SK-N-SH treated with all-trans-retinoic acid at 6 μM for 48 hours (cell line): ENCODE results near the gene TFPI.

ENCODE experiments used
- ATAC-seq: fragments of 200-7000 bp; cut with Tn5 transposase; 3 replicates; pipeline ENCODE4 v1.9.1; 2020; ENCODE audit warnings: mild to moderate bottlenecking, moderate library complexity
- BACH2 ChIP-seq: fragments of 250-450 bp; sonication (Bioruptor Pico); IDR thresholded peaks from 2 replicates; pipeline ENCODE4 v1.9.0; 2021; ENCODE audit warnings: mild to moderate bottlenecking, borderline replicate concordance
- ESRRG ChIP-seq: fragments of 250-450 bp; sonication (Bioruptor Pico); IDR thresholded peaks from 2 replicates; pipeline ENCODE4 v1.6.1; 2021; ENCODE audit warnings: mild to moderate bottlenecking
- ISL1 ChIP-seq: fragments of 250-450 bp; sonication (Bioruptor Pico); IDR thresholded peaks from 2 replicates; pipeline ENCODE4 v2.1.2; 2022; ENCODE audit warnings: mild to moderate bottlenecking, moderate library complexity
- POU6F1 ChIP-seq: fragments of 250-450 bp; sonication (Bioruptor Pico); IDR thresholded peaks from 2 replicates; pipeline ENCODE4 v1.8.0; 2021; ENCODE audit warnings: low read depth, mild to moderate bottlenecking, moderate library complexity, borderline replicate concordance
- PPARA ChIP-seq: fragments of 250-450 bp; sonication (Bioruptor Pico); IDR thresholded peaks from 2 replicates; pipeline ENCODE4 v1.5.0; 2020; ENCODE audit warnings: mild to moderate bottlenecking, borderline replicate concordance
- RARB ChIP-seq: fragments of 250-450 bp; sonication (Bioruptor Pico); IDR thresholded peaks from 2 replicates; pipeline ENCODE4 v1.8.0; 2021; ENCODE audit warnings: mild to moderate bottlenecking, moderate library complexity
- TOX ChIP-seq: fragments of 250-450 bp; sonication (Bioruptor Pico); IDR thresholded peaks from 2 replicates; pipeline ENCODE4 v1.8.0; 2021; ENCODE audit warnings: mild to moderate bottlenecking, moderate library complexity, borderline replicate concordance
- TSHZ2 ChIP-seq: fragments of 250-450 bp; sonication (Bioruptor Pico); IDR thresholded peaks from 2 replicates; pipeline ENCODE4 v1.5.0; 2020; ENCODE audit warnings: mild to moderate bottlenecking, moderate library complexity
- ZFP3 ChIP-seq: fragments of 250-450 bp; sonication (Bioruptor Pico); IDR thresholded peaks from 2 replicates; pipeline ENCODE4 v1.5.0; 2020; ENCODE audit warnings: mild to moderate bottlenecking, moderate library complexity
- ZFP30 ChIP-seq: fragments of 450-650 bp; formaldehyde crosslinking; IDR thresholded peaks from 2 replicates; pipeline ENCODE4 v1.5.0; 2022; ENCODE audit warnings: mild to moderate bottlenecking, moderate library complexity
- ZNF565 ChIP-seq: fragments of 450-650 bp; formaldehyde crosslinking; conservative IDR thresholded peaks from 2 replicates; pipeline ENCODE4 v1.5.0; 2020; ENCODE audit warnings: low read depth, mild to moderate bottlenecking, moderate library complexity
- ZNF8 ChIP-seq: fragments of 450-650 bp; formaldehyde crosslinking; IDR thresholded peaks from 2 replicates; pipeline ENCODE4 v1.5.0; 2020; ENCODE audit warnings: mild to moderate bottlenecking, moderate library complexity
- TF ChIP-seq, protein P1 (sequence below): fragments of 250-450 bp; sonication (Bioruptor Pico); IDR thresholded peaks from 2 replicates; pipeline ENCODE4 v1.5.1; 2020; ENCODE audit warnings: low read depth, mild to moderate bottlenecking, moderate library complexity
- TF ChIP-seq, protein P2 (sequence below): fragments of 250-450 bp; sonication (Bioruptor Pico); IDR thresholded peaks from 2 replicates; pipeline ENCODE4 v1.8.0; 2020; ENCODE audit warnings: mild to moderate bottlenecking, moderate library complexity, borderline replicate concordance

The TFPI gene

GRCh38 chr2:187526792-187527191, 27.4 kb downstream of the TFPI start:
- no peak for ATAC-seq
- no peak for TF ChIP-seq ISL1
- TF ChIP-seq, protein P1, sequence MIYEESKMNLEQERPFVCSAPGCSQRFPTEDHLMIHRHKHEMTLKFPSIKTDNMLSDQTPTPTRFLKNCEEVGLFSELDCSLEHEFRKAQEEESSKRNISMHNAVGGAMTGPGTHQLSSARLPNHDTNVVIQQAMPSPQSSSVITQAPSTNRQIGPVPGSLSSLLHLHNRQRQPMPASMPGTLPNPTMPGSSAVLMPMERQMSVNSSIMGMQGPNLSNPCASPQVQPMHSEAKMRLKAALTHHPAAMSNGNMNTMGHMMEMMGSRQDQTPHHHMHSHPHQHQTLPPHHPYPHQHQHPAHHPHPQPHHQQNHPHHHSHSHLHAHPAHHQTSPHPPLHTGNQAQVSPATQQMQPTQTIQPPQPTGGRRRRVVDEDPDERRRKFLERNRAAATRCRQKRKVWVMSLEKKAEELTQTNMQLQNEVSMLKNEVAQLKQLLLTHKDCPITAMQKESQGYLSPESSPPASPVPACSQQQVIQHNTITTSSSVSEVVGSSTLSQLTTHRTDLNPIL, result no peak
- no peak for TF ChIP-seq TSHZ2 (CRISPR knock-in tag)
- no peak for TF ChIP-seq ZNF565 (CRISPR knock-in tag)
- no peak for TF ChIP-seq ZNF8 (CRISPR knock-in tag)

DNA sequence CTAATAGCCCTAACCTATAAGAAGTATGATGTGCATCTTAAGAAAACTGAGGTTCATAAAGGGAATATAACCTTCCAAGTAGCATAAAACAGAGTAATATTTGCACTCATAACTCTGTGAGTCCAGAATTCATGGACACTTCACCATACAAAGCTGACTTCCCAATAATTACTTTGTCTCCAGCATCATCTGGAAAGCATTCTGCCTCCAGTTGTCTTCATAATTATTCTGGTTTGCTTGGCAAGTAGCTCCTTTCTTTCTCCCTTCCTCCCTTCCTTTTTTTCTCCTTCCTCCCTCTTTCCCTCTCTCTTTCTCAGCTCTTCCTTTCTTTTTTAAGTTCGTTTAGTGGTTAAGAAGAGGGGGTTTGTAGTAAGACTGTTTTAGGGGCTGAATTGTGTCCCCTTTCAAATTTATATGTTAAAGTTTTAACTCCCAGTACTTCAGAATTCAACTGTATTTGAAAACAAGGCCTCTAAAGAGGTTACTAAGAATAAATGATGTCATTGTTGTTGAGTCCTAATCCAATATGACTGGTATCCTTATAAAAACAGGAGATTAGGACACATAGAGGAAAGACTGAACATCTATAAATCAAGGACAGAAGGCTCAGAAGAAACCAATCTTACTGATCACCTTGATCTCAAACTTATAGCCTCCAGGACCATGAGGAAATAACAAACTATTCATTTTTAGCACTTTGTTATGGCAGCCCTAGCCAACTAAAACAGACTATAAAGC, 28.9 kb downstream of the TFPI start:
- no peak for ATAC-seq
- TF ChIP-seq ZFP3 (CRISPR knock-in tag), result no peak
- no peak for TF ChIP-seq TOX
- TF ChIP-seq ZFP30, result no peak
- TF ChIP-seq PPARA, result no peak
- TF ChIP-seq ZNF565 (CRISPR knock-in tag), result no peak
- TF ChIP-seq ISL1, result no peak

GRCh38 chr2:187523325-187523724, 30.9 kb downstream of the TFPI start:
- TF ChIP-seq BACH2 (CRISPR knock-in tag) (no peak), TSHZ2 (CRISPR knock-in tag) (no peak)
- TF ChIP-seq, protein P1, result no peak
- no peak for ATAC-seq

DNA sequence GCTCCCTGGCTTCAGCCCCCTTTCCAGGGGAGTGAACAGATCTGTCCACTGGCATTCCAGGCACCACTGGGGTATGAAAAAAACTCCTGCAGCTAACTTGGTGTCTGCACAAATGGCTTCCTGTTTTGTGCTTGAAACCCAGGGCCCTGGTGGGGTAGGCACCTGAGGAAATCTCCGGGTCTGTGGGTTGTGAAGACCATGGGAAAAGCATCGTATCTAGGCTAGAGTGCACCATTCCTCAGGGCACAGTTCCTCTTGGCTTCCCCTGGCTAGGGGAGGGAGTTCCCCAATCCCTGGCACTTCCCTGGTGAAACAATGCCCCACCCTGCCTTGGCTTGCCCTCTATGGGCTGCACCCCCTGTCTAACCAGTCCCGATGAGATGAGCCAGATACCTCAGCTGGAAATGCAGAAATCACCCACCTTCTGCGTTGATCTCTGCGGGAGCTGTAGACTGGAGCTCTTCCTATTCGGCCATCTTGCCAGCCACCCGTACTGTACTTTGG, 34.1 kb downstream of the TFPI start:
- TF ChIP-seq BACH2 (CRISPR knock-in tag) (no peak), RARB (no peak), ESRRG (CRISPR knock-in tag) (no peak), PPARA (no peak), ZNF8 (CRISPR knock-in tag) (no peak), POU6F1 (CRISPR knock-in tag) (no peak)
- TF ChIP-seq, protein P1, result no peak
- TF ChIP-seq, protein P2, sequence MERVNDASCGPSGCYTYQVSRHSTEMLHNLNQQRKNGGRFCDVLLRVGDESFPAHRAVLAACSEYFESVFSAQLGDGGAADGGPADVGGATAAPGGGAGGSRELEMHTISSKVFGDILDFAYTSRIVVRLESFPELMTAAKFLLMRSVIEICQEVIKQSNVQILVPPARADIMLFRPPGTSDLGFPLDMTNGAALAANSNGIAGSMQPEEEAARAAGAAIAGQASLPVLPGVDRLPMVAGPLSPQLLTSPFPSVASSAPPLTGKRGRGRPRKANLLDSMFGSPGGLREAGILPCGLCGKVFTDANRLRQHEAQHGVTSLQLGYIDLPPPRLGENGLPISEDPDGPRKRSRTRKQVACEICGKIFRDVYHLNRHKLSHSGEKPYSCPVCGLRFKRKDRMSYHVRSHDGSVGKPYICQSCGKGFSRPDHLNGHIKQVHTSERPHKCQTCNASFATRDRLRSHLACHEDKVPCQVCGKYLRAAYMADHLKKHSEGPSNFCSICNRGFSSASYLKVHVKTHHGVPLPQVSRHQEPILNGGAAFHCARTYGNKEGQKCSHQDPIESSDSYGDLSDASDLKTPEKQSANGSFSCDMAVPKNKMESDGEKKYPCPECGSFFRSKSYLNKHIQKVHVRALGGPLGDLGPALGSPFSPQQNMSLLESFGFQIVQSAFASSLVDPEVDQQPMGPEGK (CRISPR knock-in tag), result no peak
- ATAC-seq, result no peak
